DMS53 treated with DMSO at 0.1 percent for 48 hours (cell line): Measurements from ENCODE around the gene ZNF302.
A peak's percentile ranks its signal among the peaks of the same experiment; 100 is the strongest.
"Not testable (repeated sequence)": the region's sequence is repeated elsewhere in the genome, so short reads cannot be mapped to it uniquely, and the experiment has no call there.

ENCODE experiments used
- DNase-seq: peaks from one replicate; lab custom pipeline; 2025; ENCODE audit not compliant: unreplicated experiment; lab: John Stamatoyannopoulos, UW

Gene ZNF302

GRCh38 chr19:34677386-34678084 is at the start of gene ZNF302:
Gene ZNF302 (plus strand): TSS chr19:34677678. CDS start chr19:34678805, 1,127 bp downstream.
- peak; percentile 98 for DNase-seq

- no peak for DNase-seq
These were observed 43.7 kb upstream of the ZNF302 start for GRCh38 chr19:34633802-34634201.

- DNase-seq = peak; percentile 80
These were observed 37.9 kb upstream of the ZNF302 start for GRCh38 chr19:34639491-34640085.

- no peak for DNase-seq
These were observed 35.2 kb upstream of the ZNF302 start for GRCh38 chr19:34642241-34642640.

- DNase-seq = no peak
These were observed 32.5 kb upstream of the ZNF302 start for GRCh38 chr19:34644991-34645461.

GRCh38 chr19:34645551-34645950 is 31.9 kb upstream of the ZNF302 start:
- no peak for DNase-seq

- DNase-seq = no peak
These were observed 27.5 kb upstream of the ZNF302 start for GRCh38 chr19:34649886-34650543.

- no peak for DNase-seq
These were observed 25.7 kb upstream of the ZNF302 start for GRCh38 chr19:34651747-34652146.

- DNase-seq = no peak
These were observed 22.7 kb upstream of the ZNF302 start for GRCh38 chr19:34654796-34655195.

GRCh38 chr19:34655651-34656050 is 21.8 kb upstream of the ZNF302 start:
- DNase-seq = no peak

- DNase-seq = no peak
These were observed 16.1 kb upstream of the ZNF302 start for GRCh38 chr19:34661357-34661756.

- DNase-seq = peak; percentile 74
These were observed 14.6 kb upstream of the ZNF302 start for GRCh38 chr19:34662919-34663318.

GRCh38 chr19:34664168-34664567 is 13.3 kb upstream of the ZNF302 start:
- DNase-seq = no peak

- no peak for DNase-seq
These were observed 12.6 kb upstream of the ZNF302 start for GRCh38 chr19:34664870-34665269.

- not testable (repeated sequence) for DNase-seq
These were observed 12.2 kb upstream of the ZNF302 start for GRCh38 chr19:34665275-34665674.

GRCh38 chr19:34666200-34666957 is 11.1 kb upstream of the ZNF302 start:
- no peak for DNase-seq

- no peak for DNase-seq
These were observed 10.6 kb upstream of the ZNF302 start for GRCh38 chr19:34666958-34667265.

- peak; percentile 36 for DNase-seq
These were observed 10.0 kb upstream of the ZNF302 start for GRCh38 chr19:34667349-34668076.

- not testable (repeated sequence) for DNase-seq
These were observed 9.3 kb upstream of the ZNF302 start for GRCh38 chr19:34668077-34668689.

GRCh38 chr19:34668690-34669089 is 8.8 kb upstream of the ZNF302 start:
- not testable (repeated sequence) for DNase-seq
